Activated naive CD4-positive, alpha-beta T cell treated with anti-CD3 and anti-CD28 coated beads, Interleukin-2, amount 10 ng/mL, durations not matched to agents 5 hours and 36 hours (primary cell): Measurements from ENCODE around the gene CYBA. TPM values are rescaled to one million over a fixed set of nuclear protein-coding genes. Genes with fewer than 3 reads are reported as not detected.

Experiments used
- total RNA-seq, 2 experiments: library from RNA; stranded (reverse); gene quantifications; one replicate each; pipeline ENCODE4 v1.2.3, GENCODE V29; 2021

CYBA gene
- 100 to 1,000 TPM; 543 to 556 TPM for total RNA-seq

DNA sequence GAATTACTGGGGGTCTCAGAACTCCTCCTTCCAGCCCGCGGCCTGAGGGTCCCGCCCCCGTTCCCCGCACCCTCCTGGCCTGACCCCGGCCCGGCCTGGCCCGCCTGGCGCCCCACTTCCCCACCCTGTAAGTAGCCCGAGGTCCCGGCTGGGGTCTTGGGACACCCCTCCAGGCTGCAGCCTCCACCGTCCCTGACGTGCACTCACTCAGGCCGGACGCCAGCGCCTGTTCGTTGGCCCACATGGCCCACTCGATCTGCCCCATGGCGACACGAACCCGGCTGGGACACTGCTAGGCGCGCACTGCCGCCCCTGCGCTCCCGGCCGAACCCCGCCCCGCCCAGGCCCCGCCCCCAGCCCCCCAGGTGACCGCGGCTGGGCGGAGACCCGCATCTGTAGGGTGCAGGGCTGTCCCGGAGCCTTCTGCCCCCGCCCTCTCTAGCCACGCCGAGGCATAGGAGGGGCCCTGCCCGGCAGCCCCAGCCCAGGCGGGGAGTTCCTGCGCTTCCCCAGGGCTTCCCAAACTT lies at the start of gene CYBA:
TSS of gene CYBA (minus strand) at position 305 of the 527 bp plus-strand sequence. CDS start at position 265, 40 bp downstream.

DNA sequence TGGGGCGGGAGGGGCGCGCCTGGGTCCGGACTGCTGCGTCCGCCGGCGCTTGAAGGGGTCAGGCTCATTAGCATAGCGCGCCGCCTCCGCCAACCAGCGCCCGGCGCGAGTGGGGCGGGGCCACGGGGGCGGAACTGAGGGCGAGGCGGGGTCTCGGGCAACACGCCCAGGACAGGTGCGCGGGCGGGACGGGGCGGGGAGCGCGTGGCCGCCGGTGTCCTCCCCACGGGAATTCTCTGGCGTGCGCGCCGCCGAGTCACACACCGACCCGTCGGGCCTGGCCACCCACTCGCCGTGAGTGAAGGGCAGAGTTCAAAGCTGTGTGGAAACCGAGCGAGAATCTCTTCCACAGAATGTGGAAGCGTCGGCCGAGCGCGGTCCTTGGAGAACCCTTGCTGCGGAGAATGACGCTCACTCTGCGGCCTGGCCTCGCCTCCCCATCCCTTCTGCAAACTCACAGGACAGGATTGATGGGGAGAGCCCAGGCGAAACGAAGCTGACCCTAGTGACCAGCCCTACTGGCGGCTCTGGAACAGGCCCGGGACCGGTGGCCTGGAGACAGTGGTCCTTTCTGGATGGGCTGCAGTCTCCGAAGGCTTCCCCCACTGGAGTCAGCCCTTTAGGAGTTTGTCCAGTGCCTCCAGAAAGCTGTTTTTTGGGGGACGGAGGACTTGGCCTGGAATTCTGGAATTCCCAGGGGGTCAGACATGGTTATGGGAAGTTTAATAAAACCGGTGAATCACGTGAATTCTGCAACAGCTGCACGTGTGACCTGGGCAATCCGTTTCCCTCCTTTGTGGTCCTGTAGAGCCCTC lies 35.8 kb upstream of the CYBA start, which contains the start of gene SNAI3:
TSS of gene SNAI3 (minus strand) at position 69 of the 815 bp plus-strand sequence. CDS start 101 bp downstream, outside the sequence.

DNA sequence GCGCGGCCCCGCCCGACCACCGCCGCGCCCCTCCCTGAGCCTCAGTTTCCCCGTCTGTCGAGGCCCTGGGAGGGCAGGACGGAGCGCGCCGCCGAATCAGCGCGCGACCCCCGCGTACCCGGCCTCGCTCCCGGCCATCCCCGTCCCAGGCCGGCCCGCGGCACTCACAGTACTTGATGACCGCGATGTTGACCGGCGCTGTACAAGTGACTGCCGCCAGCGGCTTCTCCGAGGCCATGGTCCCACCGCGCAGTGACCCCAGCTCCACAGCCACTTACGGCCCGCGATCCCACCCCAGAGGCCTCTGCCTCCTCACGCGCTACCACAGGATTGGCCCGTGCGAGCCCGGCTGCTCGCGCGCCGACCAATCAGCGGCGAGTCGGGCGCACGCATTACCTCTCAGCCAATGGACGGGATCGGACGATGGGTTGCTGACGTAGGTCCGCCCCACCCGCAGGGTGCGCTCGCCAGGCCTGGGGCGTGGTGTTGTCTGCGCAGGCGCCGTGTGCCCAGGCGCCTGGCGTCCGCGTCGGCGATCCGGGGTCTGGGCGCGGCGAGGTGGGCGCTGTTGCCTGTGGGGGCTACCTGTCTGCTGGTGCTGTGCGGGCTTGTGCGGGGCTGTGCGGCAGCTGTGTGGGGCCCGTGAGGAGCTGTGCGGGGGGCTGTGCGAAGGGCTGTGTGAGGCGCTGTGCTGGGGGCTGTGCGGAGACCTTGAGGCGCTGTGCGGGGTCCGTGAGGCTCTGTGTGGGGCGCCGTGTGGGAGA lies 12.2 kb upstream of the CYBA start, which contains the start of gene MVD:
TSS of gene MVD (minus strand) at position 249 of the 764 bp plus-strand sequence. CDS start at position 238, 11 bp downstream.

DNA sequence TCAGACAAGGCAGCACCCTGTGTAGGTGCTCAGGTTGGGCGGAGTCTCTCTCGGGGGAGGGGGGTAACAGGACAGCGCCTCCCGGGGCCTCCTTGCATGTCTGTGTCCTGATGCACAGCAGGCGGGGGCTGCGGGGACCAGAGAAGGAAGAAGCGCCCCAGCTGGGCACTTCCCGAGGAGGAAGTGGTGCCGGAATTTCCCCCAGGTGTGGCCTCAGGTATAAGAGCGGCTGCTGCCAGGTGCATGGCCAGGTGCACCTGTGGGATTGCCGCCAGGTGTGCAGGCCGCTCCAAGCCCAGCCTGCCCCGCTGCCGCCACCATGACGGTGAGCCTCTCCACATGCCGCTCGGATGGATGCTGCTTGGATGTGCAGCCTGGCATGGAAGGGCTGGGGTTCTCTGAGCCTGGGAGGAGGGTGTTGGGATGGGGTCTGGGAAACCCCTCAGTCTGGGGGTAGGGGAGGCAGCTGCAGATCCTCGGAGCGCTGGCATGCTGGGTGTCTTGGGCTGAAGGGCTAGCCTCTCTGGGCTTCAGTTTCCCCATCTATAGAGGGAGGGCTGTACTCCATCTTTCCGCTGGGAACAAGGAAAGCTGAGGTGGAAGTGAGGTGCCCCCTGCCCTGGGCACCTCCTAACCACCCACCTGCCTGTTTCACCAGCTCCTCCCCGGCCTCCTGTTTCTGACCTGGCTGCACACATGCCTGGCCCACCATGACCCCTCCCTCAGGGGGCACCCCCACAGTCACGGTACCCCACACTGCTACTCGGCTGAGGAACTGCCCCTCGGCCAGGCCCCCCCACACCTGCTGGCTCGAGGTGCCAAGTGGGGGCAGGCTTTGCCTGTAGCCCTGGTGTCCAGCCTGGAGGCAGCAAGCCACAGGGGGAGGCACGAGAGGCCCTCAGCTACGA lies 12.3 kb downstream of the CYBA start, which contains the start of gene IL17C:
TSS of gene IL17C (plus strand) at position 250 of the 908 bp plus-strand sequence. CDS start at position 320, 70 bp downstream.

Other genes with a start within 250 kb of the CYBA start
- gene ZFPM1, start 197.8 kb downstream of the CYBA start, total RNA-seq: 10 to 100 TPM; 11.0 to 12.8 TPM
- 10 to 100 TPM; 71.7 to 74.8 TPM for gene ZC3H18, start 80.7 kb downstream of the CYBA start, total RNA-seq
- gene IL17C, start 12.5 kb downstream of the CYBA start, total RNA-seq: under 1 TPM in 1 of 2 experiments, not detected in 1; 0.25 TPM
- gene MVD, start 12.0 kb upstream of the CYBA start, total RNA-seq: 100 to 1,000 TPM; 111 to 114 TPM
- gene SNAI3, start 35.5 kb upstream of the CYBA start, total RNA-seq: 10 to 100 TPM; 24.8 to 24.9 TPM
- 100 to 1,000 TPM; 182 to 187 TPM for gene RNF166, start 55.4 kb upstream of the CYBA start, total RNA-seq
- gene CTU2, start 55.5 kb upstream of the CYBA start, total RNA-seq: 10 to 100 TPM; 20.4 to 23.7 TPM
- gene PIEZO1, start 134.2 kb upstream of the CYBA start, total RNA-seq: 100 to 1,000 TPM; 270 to 271 TPM
- 100 to 1,000 TPM; 104 to 107 TPM for gene CDT1, start 152.7 kb upstream of the CYBA start, total RNA-seq
- gene APRT, start 160.9 kb upstream of the CYBA start, total RNA-seq: 100 to 1,000 TPM; 176 TPM
- 10 to 100 TPM; 45.6 to 50.2 TPM for gene GALNS, start 205.9 kb upstream of the CYBA start, total RNA-seq
- 10 to 100 TPM; 56.6 to 57.7 TPM for gene TRAPPC2L, start 206.1 kb upstream of the CYBA start, total RNA-seq
- gene PABPN1L, start 215.6 kb upstream of the CYBA start, total RNA-seq: not detected